Stimulated activated CD8-positive, alpha-beta memory T cell treated with anti-CD3 and anti-CD28 coated beads, Interleukin-2, amount 100 ng/mL, for 48 hours (primary cell): ENCODE results near the gene D2HGDH.
A peak's percentile ranks its signal among the peaks of the same experiment; 100 is the strongest.
"Not testable (repeated sequence)": the region's sequence is repeated elsewhere in the genome, so short reads cannot be mapped to it uniquely, and the experiment has no call there.

Experiments
- DNase-seq, 2 donors: peaks; one replicate each; pipeline ENCODE4 v3.0.0-alpha.2; 2020; ENCODE audit warnings: low read depth in 2 of 2

Gene D2HGDH

GRCh38 chr2:241768251-241768711, 33.9 kb downstream of the D2HGDH start:
- DNase-seq: no peak

- no peak for DNase-seq
These were observed 34.4 kb downstream of the D2HGDH start for GRCh38 chr2:241768850-241769249.

- DNase-seq: no peak
These were observed 35.4 kb downstream of the D2HGDH start for GRCh38 chr2:241769819-241770184.

- no peak for DNase-seq
These were observed 35.9 kb downstream of the D2HGDH start for GRCh38 chr2:241770185-241770935.

- no peak for DNase-seq
These were observed 36.5 kb downstream of the D2HGDH start for GRCh38 chr2:241770936-241771285.

GRCh38 chr2:241771286-241772062, 37.0 kb downstream of the D2HGDH start:
- DNase-seq: no peak

GRCh38 chr2:241772063-241772499, 37.7 kb downstream of the D2HGDH start:
- DNase-seq: no peak

GRCh38 chr2:241773511-241774418, 39.3 kb downstream of the D2HGDH start:
- DNase-seq: no peak

- DNase-seq: no peak
These were observed 40.2 kb downstream of the D2HGDH start for GRCh38 chr2:241774419-241775222.

GRCh38 chr2:241775223-241776177, 41.1 kb downstream of the D2HGDH start:
- DNase-seq: no peak

GRCh38 chr2:241776336-241777169, 42.1 kb downstream of the D2HGDH start, which contains the start of gene GAL3ST2:
Gene GAL3ST2, plus strand, starts transcription at chr2:241776822. Its CDS starts 134 bp downstream, at chr2:241776956.
- DNase-seq: no peak

- DNase-seq: no peak
These were observed 42.8 kb downstream of the D2HGDH start for GRCh38 chr2:241777170-241777685.

GRCh38 chr2:241777686-241778627, 43.5 kb downstream of the D2HGDH start:
- DNase-seq: no peak

GRCh38 chr2:241780939-241781569, 46.6 kb downstream of the D2HGDH start:
- no peak for DNase-seq

- DNase-seq: not testable (repeated sequence)
These were observed 47.6 kb downstream of the D2HGDH start for GRCh38 chr2:241782053-241782452.

- no peak for DNase-seq
These were observed 53.7 kb downstream of the D2HGDH start for GRCh38 chr2:241788135-241788534.

- peak; percentile 22 to 32 for DNase-seq
These were observed 54.1 kb downstream of the D2HGDH start for GRCh38 chr2:241788572-241788971.
